GM21367 (cell line): Measurements from ENCODE around the gene IL12RB2.

ENCODE experiments used
- ATAC-seq: cut with Tn5 transposase; IDR thresholded peaks from one replicate; pipeline ENCODE4 v1.9.1; 2021; ENCODE audit not compliant: unreplicated experiment

Gene IL12RB2

GRCh38 chr1:67308136-67308535, 463 bp downstream of the IL12RB2 start:
- peak; percentile 24 for ATAC-seq

- ATAC-seq: no peak
Observed at GRCh38 chr1:67312615-67313014, 4.9 kb downstream of the IL12RB2 start.

- no peak for ATAC-seq
Observed at GRCh38 chr1:67313934-67314671, 6.4 kb downstream of the IL12RB2 start.

GRCh38 chr1:67314696-67315095, 7.0 kb downstream of the IL12RB2 start:
- ATAC-seq: no peak

GRCh38 chr1:67316180-67316902, 8.7 kb downstream of the IL12RB2 start:
- ATAC-seq: no peak

GRCh38 chr1:67316918-67317317, 9.2 kb downstream of the IL12RB2 start:
- no peak for ATAC-seq

GRCh38 chr1:67317803-67318202, 10.1 kb downstream of the IL12RB2 start:
- no peak for ATAC-seq

GRCh38 chr1:67322442-67322841, 14.8 kb downstream of the IL12RB2 start:
- no peak for ATAC-seq

- ATAC-seq: no peak
Observed at GRCh38 chr1:67323087-67323486, 15.4 kb downstream of the IL12RB2 start.

GRCh38 chr1:67324068-67324467, 16.4 kb downstream of the IL12RB2 start:
- ATAC-seq: no peak

- no peak for ATAC-seq
Observed at GRCh38 chr1:67327864-67328466, 20.3 kb downstream of the IL12RB2 start.

GRCh38 chr1:67332653-67333529, 25.2 kb downstream of the IL12RB2 start:
- ATAC-seq: peak; percentile 84

- no peak for ATAC-seq
Observed at GRCh38 chr1:67333603-67334002, 25.9 kb downstream of the IL12RB2 start.

GRCh38 chr1:67335411-67335810, 27.7 kb downstream of the IL12RB2 start:
- ATAC-seq: no peak

- no peak for ATAC-seq
Observed at GRCh38 chr1:67336157-67336556, 28.5 kb downstream of the IL12RB2 start.

GRCh38 chr1:67336783-67337182, 29.1 kb downstream of the IL12RB2 start:
- no peak for ATAC-seq

GRCh38 chr1:67338642-67339041, 31.0 kb downstream of the IL12RB2 start:
- peak; percentile 35 for ATAC-seq

GRCh38 chr1:67339623-67340343, 32.1 kb downstream of the IL12RB2 start:
- peak; percentile 31 for ATAC-seq

GRCh38 chr1:67342076-67342890, 34.6 kb downstream of the IL12RB2 start:
- ATAC-seq: peak; percentile 37

GRCh38 chr1:67345556-67345955, 37.9 kb downstream of the IL12RB2 start:
- ATAC-seq: no peak
